Measurements from ENCODE around the gene DOCK8.

The DOCK8 gene

GRCh38 chr9:489198-490197, 274.8 kb downstream of the DOCK8 start:
- Histone ChIP-seq H3K4me3 (ENCODE audit: low read depth, low read length, poor library complexity, severe bottlenecking) (no peak overlapping the region), H3K79me2 (ENCODE audit: insufficient read depth, low read length) (no peaks in the 10 kb centered on the region), H3K4me1 (ENCODE audit: insufficient read depth, low read length, severe bottlenecking) (no peaks in the 10 kb centered on the region), H3K9me2 (ENCODE audit: low read depth, low read length) (no peaks in the 10 kb centered on the region), H3K27ac (ENCODE audit: low read depth, low read length, poor library complexity, severe bottlenecking) (no peak overlapping the region), H3K36me3 (ENCODE audit: insufficient read depth, low read length) (no peaks in the 10 kb centered on the region), H2AFZ (ENCODE audit: low read length) (no peak overlapping the region), H3K9me3 (ENCODE audit: low read length) (no peaks in the 10 kb centered on the region), H3K9ac (ENCODE audit: low read length) (no peak overlapping the region), H4K20me1 (ENCODE audit: insufficient read depth, low read length) (no peaks in the 10 kb centered on the region), H3K4me2 (ENCODE audit: low read length) (no peak overlapping the region), H3F3A (ENCODE audit: insufficient read depth, low read length) (no peaks in the 10 kb centered on the region), H3K27me3 (ENCODE audit: insufficient read depth, low read length) (no peaks in the 10 kb centered on the region)
- TF ChIP-seq CTCF (IDR thresholded peaks at IDR 0.05; ENCODE audit: low read length) (no peak), EZH2 (IDR thresholded peaks at IDR 0.05; ENCODE audit: borderline replicate concordance, low read length) (no peak)

GRCh38 chr9:494764-495163, 280.1 kb downstream of the DOCK8 start:
- Histone ChIP-seq H4K20me1 (ENCODE audit: insufficient read depth, low read length) (no peaks in the 10 kb centered on the region), H3K9me2 (ENCODE audit: low read depth, low read length) (no peaks in the 10 kb centered on the region), H3K4me1 (ENCODE audit: insufficient read depth, low read length, severe bottlenecking) (no peaks in the 10 kb centered on the region), H3K27ac (ENCODE audit: low read depth, low read length, poor library complexity, severe bottlenecking) (no peak overlapping the region), H3K9ac (ENCODE audit: low read length) (no peak overlapping the region), H3K79me2 (ENCODE audit: insufficient read depth, low read length) (no peaks in the 10 kb centered on the region), H3K36me3 (ENCODE audit: insufficient read depth, low read length) (no peaks in the 10 kb centered on the region), H2AFZ (ENCODE audit: low read length) (no peak overlapping the region), H3F3A (ENCODE audit: insufficient read depth, low read length) (no peaks in the 10 kb centered on the region), H3K9me3 (ENCODE audit: low read length) (no peaks in the 10 kb centered on the region), H3K4me3 (ENCODE audit: low read depth, low read length, poor library complexity, severe bottlenecking) (no peak overlapping the region), H3K27me3 (ENCODE audit: insufficient read depth, low read length) (no peaks in the 10 kb centered on the region), H3K4me2 (ENCODE audit: low read length) (no peak overlapping the region)
- TF ChIP-seq CTCF (IDR thresholded peaks at IDR 0.05; ENCODE audit: low read length) (no peak), EZH2 (IDR thresholded peaks at IDR 0.05; ENCODE audit: borderline replicate concordance, low read length) (no peak)

DNA sequence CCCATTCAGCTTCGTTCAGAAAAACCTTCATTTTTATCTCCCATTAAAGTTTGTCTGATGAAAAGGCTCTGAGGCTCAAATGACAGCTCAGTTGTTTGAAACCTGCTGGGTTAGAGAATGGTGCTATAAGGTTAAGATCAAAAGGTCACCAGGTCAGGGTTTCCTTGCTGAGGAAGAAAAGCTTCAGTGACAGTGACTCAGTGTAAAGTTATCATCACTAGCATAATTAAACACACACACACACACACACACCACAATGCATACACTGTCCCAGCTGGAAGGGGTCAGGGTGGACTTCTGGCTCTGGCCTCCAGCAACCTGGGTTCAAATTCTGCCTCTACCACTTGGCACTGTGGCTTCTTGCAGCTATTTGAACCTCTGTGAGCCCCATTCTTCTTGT, 281.1 kb downstream of the DOCK8 start:
- H3K36me3 ChIP-seq (ENCODE audit: insufficient read depth, low read length): no peaks in the 10 kb centered on the region
- H3K27ac ChIP-seq (ENCODE audit: low read depth, low read length, poor library complexity, severe bottlenecking): no peak overlapping the region

More for the DNA sequence above, 281.1 kb downstream of the DOCK8 start:
- Histone ChIP-seq H3K4me1 (ENCODE audit: insufficient read depth, low read length, severe bottlenecking) (no peaks in the 10 kb centered on the region), H3K4me3 (ENCODE audit: low read depth, low read length, poor library complexity, severe bottlenecking) (no peak overlapping the region), H3K4me2 (ENCODE audit: low read length) (no peak overlapping the region), H4K20me1 (ENCODE audit: insufficient read depth, low read length) (no peaks in the 10 kb centered on the region), H3F3A (ENCODE audit: insufficient read depth, low read length) (no peaks in the 10 kb centered on the region), H3K79me2 (ENCODE audit: insufficient read depth, low read length) (no peaks in the 10 kb centered on the region), H3K9me2 (ENCODE audit: low read depth, low read length) (no peaks in the 10 kb centered on the region), H3K9me3 (ENCODE audit: low read length) (no peaks in the 10 kb centered on the region), H3K9ac (ENCODE audit: low read length) (no peak overlapping the region), H3K27me3 (ENCODE audit: insufficient read depth, low read length) (no peaks in the 10 kb centered on the region), H2AFZ (ENCODE audit: low read length) (no peak overlapping the region)
- TF ChIP-seq EZH2 (IDR thresholded peaks at IDR 0.05; ENCODE audit: borderline replicate concordance, low read length) (no peak), CTCF (IDR thresholded peaks at IDR 0.05; ENCODE audit: low read length) (no peak)

Measured in OCI-LY1 (cell line).